SK-N-SH treated with all-trans-retinoic acid at 6 μM for 48 hours (cell line): ENCODE measurements around the gene INPP5J.

Source experiments
- ATAC-seq: fragments of 200-7000 bp; cut with Tn5 transposase; 3 replicates; pipeline ENCODE4 v1.9.1; 2020; ENCODE audit warnings: mild to moderate bottlenecking, moderate library complexity
- ARNTL ChIP-seq: fragments of 450-650 bp; formaldehyde crosslinking; IDR thresholded peaks from 2 replicates; pipeline ENCODE4 v1.5.0; 2020; ENCODE audit warnings: low read depth, mild to moderate bottlenecking, moderate library complexity, borderline replicate concordance
- CREB5 ChIP-seq: fragments of 250-450 bp; sonication (Bioruptor Pico); IDR thresholded peaks from 2 replicates; pipeline ENCODE4 v1.5.1; 2020; ENCODE audit warnings: low read depth, mild to moderate bottlenecking, moderate library complexity
- CSDC2 ChIP-seq: fragments of 250-450 bp; sonication (Bioruptor Pico); IDR thresholded peaks from 2 replicates; pipeline ENCODE4 v1.5.0; 2020; ENCODE audit warnings: mild to moderate bottlenecking, moderate library complexity
- CSRNP3 ChIP-seq: fragments of 250-450 bp; sonication (Bioruptor Pico); IDR thresholded peaks from 2 replicates; pipeline ENCODE4 v1.5.1; 2021; ENCODE audit warnings: mild to moderate bottlenecking, moderate library complexity
- ESRRG ChIP-seq: fragments of 250-450 bp; sonication (Bioruptor Pico); IDR thresholded peaks from 2 replicates; pipeline ENCODE4 v1.6.1; 2021; ENCODE audit warnings: mild to moderate bottlenecking
- ISL1 ChIP-seq: fragments of 250-450 bp; sonication (Bioruptor Pico); IDR thresholded peaks from 2 replicates; pipeline ENCODE4 v2.1.2; 2022; ENCODE audit warnings: mild to moderate bottlenecking, moderate library complexity
- OSR1 ChIP-seq: fragments of 250-450 bp; sonication (Bioruptor Pico); IDR thresholded peaks from 2 replicates; pipeline ENCODE4 v1.8.0; 2022; ENCODE audit warnings: moderate library complexity, mild to moderate bottlenecking, inconsistent platforms
- POU6F1 ChIP-seq: fragments of 250-450 bp; sonication (Bioruptor Pico); IDR thresholded peaks from 2 replicates; pipeline ENCODE4 v1.8.0; 2021; ENCODE audit warnings: low read depth, mild to moderate bottlenecking, moderate library complexity, borderline replicate concordance
- PPARA ChIP-seq: fragments of 250-450 bp; sonication (Bioruptor Pico); IDR thresholded peaks from 2 replicates; pipeline ENCODE4 v1.5.0; 2020; ENCODE audit warnings: mild to moderate bottlenecking, borderline replicate concordance
- RARB ChIP-seq: fragments of 250-450 bp; sonication (Bioruptor Pico); IDR thresholded peaks from 2 replicates; pipeline ENCODE4 v1.8.0; 2021; ENCODE audit warnings: mild to moderate bottlenecking, moderate library complexity
- TCF4 ChIP-seq: fragments of 250-450 bp; sonication (Bioruptor Pico); IDR thresholded peaks from 2 replicates; pipeline ENCODE4 v1.8.0; 2021; ENCODE audit warnings: mild to moderate bottlenecking, moderate library complexity, borderline replicate concordance
- TOX ChIP-seq: fragments of 250-450 bp; sonication (Bioruptor Pico); IDR thresholded peaks from 2 replicates; pipeline ENCODE4 v1.8.0; 2021; ENCODE audit warnings: mild to moderate bottlenecking, moderate library complexity, borderline replicate concordance
- TSHZ2 ChIP-seq: fragments of 250-450 bp; sonication (Bioruptor Pico); IDR thresholded peaks from 2 replicates; pipeline ENCODE4 v1.5.0; 2020; ENCODE audit warnings: mild to moderate bottlenecking, moderate library complexity
- ZC3H10 ChIP-seq: fragments of 250-450 bp; sonication (Bioruptor Pico); IDR thresholded peaks from 2 replicates; pipeline ENCODE4 v1.5.1; 2021; ENCODE audit warnings: mild to moderate bottlenecking, moderate library complexity
- ZFP3 ChIP-seq: fragments of 250-450 bp; sonication (Bioruptor Pico); IDR thresholded peaks from 2 replicates; pipeline ENCODE4 v1.5.0; 2020; ENCODE audit warnings: mild to moderate bottlenecking, moderate library complexity
- ZFP30 ChIP-seq: fragments of 450-650 bp; formaldehyde crosslinking; IDR thresholded peaks from 2 replicates; pipeline ENCODE4 v1.5.0; 2022; ENCODE audit warnings: mild to moderate bottlenecking, moderate library complexity
- ZNF565 ChIP-seq: fragments of 450-650 bp; formaldehyde crosslinking; conservative IDR thresholded peaks from 2 replicates; pipeline ENCODE4 v1.5.0; 2020; ENCODE audit warnings: low read depth, mild to moderate bottlenecking, moderate library complexity
- ZNF70 ChIP-seq: fragments of 450-650 bp; formaldehyde crosslinking; IDR thresholded peaks from 2 replicates; pipeline ENCODE4 v1.5.0; 2020; ENCODE audit warnings: mild to moderate bottlenecking, moderate library complexity

Gene INPP5J

GRCh38 chr22:31138126-31138525 lies 15.4 kb downstream of the INPP5J start:
- no peak for ATAC-seq
- TF ChIP-seq PPARA (CRISPR knock-in tag) = no peak
- no peak for TF ChIP-seq TOX (CRISPR knock-in tag)
- TF ChIP-seq ZFP30 (CRISPR knock-in tag) = no peak
- TF ChIP-seq ZNF70 = no peak
- no peak for TF ChIP-seq POU6F1 (CRISPR knock-in tag)
- no peak for TF ChIP-seq ESRRG
- no peak for TF ChIP-seq CSDC2 (CRISPR knock-in tag)
- no peak for TF ChIP-seq ZNF565 (CRISPR knock-in tag)
- no peak for TF ChIP-seq CSRNP3 (CRISPR knock-in tag)
- no peak for TF ChIP-seq ZFP3 (CRISPR knock-in tag)
- no peak for TF ChIP-seq OSR1 (CRISPR knock-in tag)
- no peak for TF ChIP-seq CREB5
- TF ChIP-seq ZC3H10 = no peak

GRCh38 chr22:31139066-31139465 lies 16.3 kb downstream of the INPP5J start:
- no peak for ATAC-seq
- TF ChIP-seq TCF4 (CRISPR knock-in tag) (no peak), ARNTL (CRISPR knock-in tag) (no peak), ISL1 (CRISPR knock-in tag) (no peak), POU6F1 (CRISPR knock-in tag) (no peak)

GRCh38 chr22:31139866-31140716 lies 17.3 kb downstream of the INPP5J start, which contains the start of gene PLA2G3:
Gene PLA2G3, minus strand, starts transcription at chr22:31140508. Its CDS starts 154 bp downstream, at chr22:31140354.
- TF ChIP-seq TSHZ2 (no peak), RARB (CRISPR knock-in tag) (no peak), CSDC2 (CRISPR knock-in tag) (no peak), ISL1 (CRISPR knock-in tag) (no peak), POU6F1 (CRISPR knock-in tag) (no peak), ESRRG (no peak), TCF4 (CRISPR knock-in tag) (no peak), ZNF70 (no peak)
- ATAC-seq = no peak
